Bronchial epithelial cell (primary cell): Measurements from ENCODE around the gene GDF2. TPM values are rescaled to one million over a fixed set of nuclear protein-coding genes. Genes with fewer than 3 reads are reported as not detected.

ENCODE experiments used
- DNase-seq: peaks from one replicate; pipeline ENCODE4 v3.0.0-alpha.2; 2010; ENCODE audit warnings: low read depth
- FAIRE-seq: peaks from 2 replicates; lab custom pipeline; 2011; peaks lifted over from hg19 to GRCh38; lab: Jason Lieb, UNC
- H3K27me3 ChIP-seq: 2 replicates; pipeline ENCODE4 v1.5.1; 2011; ENCODE audit warnings: low read length; ENCODE audit not compliant: control insufficient read depth, insufficient read depth
- H3K36me3 ChIP-seq: 2 replicates; pipeline ENCODE4 v1.5.1; 2011; ENCODE audit warnings: low read length; ENCODE audit not compliant: control insufficient read depth, insufficient read depth
- H3K4me3 ChIP-seq: 2 replicates; pipeline ENCODE4 v1.5.1; 2011; ENCODE audit warnings: mild to moderate bottlenecking, low read depth, low read length, control low read depth
- total RNA-seq: library from RNA; depleted of rRNA; stranded (reverse); fragments of >200 nt; gene quantifications from 2 replicates; pipeline ENCODE4 v1.2.1, GENCODE V29; 2014
- TF ChIP-seq, protein P1 (sequence below): IDR thresholded peaks from 2 replicates; pipeline ENCODE4 v1.5.1; 2011; ENCODE audit warnings: mild to moderate bottlenecking, moderate library complexity, low read length, control low read depth, inconsistent platforms; ENCODE audit not compliant: insufficient read depth, severe bottlenecking

GDF2 gene
- total RNA-seq, 1 donor from 2014 or later: not detected

DNA sequence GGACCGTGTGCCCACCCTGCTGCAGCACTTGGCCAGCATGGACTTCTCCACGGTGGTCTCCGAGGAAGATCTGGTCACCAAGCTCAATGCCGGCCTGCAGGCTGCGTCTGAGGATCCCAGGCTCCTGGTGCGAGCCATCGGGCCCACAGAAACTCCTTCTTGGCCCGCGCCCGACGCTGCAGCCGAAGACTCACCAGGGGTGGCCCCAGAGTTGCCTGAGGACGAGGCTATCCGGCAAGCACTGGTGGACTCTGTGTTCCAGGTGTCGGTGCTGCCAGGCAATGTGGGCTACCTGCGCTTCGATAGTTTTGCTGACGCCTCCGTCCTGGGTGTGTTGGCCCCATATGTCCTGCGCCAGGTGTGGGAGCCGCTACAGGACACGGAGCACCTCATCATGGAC lies 27.3 kb downstream of the GDF2 start:
- Histone ChIP-seq H3K27me3 (peaks cover 5% of the 10 kb centered on the region), H3K4me3 (no peak overlapping the region), H3K36me3 (no peaks in the 10 kb centered on the region)
- FAIRE-seq: no peak
- DNase-seq: no peak
- TF ChIP-seq, protein P1, sequence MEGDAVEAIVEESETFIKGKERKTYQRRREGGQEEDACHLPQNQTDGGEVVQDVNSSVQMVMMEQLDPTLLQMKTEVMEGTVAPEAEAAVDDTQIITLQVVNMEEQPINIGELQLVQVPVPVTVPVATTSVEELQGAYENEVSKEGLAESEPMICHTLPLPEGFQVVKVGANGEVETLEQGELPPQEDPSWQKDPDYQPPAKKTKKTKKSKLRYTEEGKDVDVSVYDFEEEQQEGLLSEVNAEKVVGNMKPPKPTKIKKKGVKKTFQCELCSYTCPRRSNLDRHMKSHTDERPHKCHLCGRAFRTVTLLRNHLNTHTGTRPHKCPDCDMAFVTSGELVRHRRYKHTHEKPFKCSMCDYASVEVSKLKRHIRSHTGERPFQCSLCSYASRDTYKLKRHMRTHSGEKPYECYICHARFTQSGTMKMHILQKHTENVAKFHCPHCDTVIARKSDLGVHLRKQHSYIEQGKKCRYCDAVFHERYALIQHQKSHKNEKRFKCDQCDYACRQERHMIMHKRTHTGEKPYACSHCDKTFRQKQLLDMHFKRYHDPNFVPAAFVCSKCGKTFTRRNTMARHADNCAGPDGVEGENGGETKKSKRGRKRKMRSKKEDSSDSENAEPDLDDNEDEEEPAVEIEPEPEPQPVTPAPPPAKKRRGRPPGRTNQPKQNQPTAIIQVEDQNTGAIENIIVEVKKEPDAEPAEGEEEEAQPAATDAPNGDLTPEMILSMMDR: no peak

DNA sequence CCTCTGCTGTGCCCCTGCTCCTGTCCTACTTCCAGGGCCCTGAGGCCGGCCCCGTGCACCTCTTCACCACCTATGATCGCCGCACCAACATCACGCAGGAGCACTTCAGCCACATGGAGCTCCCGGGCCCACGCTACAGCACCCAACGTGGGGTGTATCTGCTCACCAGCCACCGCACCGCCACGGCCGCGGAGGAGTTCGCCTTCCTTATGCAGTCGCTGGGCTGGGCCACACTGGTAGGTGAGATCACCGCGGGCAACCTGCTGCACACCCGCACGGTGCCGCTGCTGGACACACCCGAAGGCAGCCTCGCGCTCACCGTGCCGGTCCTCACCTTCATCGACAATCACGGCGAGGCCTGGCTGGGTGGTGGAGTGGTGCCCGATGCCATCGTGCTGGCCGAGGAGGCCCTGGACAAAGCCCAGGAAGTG lies 27.7 kb downstream of the GDF2 start:
- Histone ChIP-seq H3K36me3 (no peaks in the 10 kb centered on the region), H3K27me3 (peaks cover 4% of the 10 kb centered on the region), H3K4me3 (no peak overlapping the region)
- TF ChIP-seq, protein P1: no peak
- FAIRE-seq: no peak
- DNase-seq: no peak

DNA sequence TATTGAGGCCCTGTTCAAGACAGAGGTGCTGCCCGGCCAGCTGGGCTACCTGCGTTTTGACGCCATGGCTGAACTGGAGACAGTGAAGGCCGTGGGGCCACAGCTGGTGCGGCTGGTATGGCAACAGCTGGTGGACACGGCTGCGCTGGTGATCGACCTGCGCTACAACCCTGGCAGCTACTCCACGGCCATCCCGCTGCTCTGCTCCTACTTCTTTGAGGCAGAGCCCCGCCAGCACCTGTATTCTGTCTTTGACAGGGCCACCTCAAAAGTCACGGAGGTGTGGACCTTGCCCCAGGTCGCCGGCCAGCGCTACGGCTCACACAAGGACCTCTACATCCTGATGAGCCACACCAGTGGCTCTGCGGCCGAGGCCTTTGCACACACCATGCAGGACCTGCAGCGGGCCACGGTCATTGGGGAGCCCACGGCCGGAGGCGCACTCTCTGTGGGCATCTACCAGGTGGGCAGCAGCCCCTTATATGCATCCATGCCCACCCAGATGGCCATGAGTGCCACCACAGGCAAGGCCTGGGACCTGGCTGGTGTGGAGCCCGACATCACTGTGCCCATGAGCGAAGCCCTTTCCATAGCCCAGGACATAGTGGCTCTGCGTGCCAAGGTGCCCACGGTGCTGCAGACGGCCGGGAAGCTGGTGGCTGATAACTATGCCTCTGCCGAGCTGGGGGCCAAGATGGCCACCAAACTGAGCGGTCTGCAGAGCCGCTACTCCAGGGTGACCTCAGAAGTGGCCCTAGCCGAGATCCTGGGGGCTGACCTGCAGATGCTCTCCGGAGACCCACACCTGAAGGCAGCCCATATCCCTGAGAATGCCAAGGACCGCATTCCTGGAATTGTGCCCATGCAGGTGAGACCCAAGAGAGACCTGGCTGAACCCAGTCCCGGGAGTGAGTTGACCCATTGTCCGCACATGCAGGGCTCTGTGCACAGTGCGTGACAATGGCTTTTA lies 28.7 kb downstream of the GDF2 start:
- FAIRE-seq: no peak
- TF ChIP-seq, protein P1: no peak
- H3K36me3 ChIP-seq: no peaks in the 10 kb centered on the region

DNA sequence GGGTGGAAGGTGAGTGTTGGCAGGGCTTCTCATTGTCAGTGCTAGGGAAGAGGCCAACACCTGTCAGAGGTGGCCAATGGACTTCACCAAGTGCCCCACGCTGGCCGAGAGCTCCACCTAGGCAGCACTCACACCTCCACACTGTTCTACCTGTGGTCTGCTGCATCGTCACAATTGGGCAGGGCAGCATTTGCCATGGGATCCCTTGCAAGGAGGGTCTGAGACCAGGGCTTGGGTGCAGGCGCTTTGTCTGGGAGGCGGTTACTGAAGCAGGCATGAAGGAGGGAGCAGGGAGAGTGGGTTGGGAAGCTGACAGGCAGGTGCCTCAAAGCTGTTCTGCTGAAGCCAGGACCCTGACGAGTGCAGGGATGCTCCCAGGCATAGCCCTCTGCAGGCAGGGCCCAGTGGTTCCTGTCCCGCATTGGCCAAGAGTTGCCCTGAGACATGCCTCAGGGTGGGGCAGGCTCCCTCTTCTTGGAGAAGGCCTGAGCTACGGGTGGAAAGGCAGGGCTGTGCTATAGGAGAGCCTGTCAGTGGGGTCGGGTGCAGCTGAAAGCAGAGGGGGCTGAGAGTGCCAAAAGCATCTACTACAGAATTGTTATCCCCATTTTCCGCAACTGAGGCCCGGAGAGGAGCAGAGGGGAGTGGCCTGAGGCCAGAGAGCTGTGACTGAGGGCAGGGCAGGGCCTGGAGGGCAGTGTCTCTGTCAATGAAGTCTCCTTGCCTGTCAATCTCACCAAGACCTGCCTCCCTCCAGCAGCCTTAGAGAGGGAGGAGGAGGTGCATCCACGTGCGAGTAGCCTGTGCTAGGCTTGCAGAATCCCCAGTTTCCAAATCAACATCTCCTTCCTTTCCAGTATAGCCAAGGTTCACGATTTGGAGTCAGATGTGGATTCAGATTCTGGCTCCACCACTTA lies 29.9 kb downstream of the GDF2 start:
- H3K36me3 ChIP-seq: no peaks in the 10 kb centered on the region
- no peak overlapping the region for H3K4me3 ChIP-seq
- peaks cover 3% of the 10 kb centered on the region for H3K27me3 ChIP-seq
- FAIRE-seq (no peak), DNase-seq (no peak)
- TF ChIP-seq, protein P1: no peak

More for the DNA sequence above, 28.7 kb downstream of the GDF2 start:
- peaks cover 3% of the 10 kb centered on the region for H3K27me3 ChIP-seq
- no peak for DNase-seq
- no peak overlapping the region for H3K4me3 ChIP-seq

DNA sequence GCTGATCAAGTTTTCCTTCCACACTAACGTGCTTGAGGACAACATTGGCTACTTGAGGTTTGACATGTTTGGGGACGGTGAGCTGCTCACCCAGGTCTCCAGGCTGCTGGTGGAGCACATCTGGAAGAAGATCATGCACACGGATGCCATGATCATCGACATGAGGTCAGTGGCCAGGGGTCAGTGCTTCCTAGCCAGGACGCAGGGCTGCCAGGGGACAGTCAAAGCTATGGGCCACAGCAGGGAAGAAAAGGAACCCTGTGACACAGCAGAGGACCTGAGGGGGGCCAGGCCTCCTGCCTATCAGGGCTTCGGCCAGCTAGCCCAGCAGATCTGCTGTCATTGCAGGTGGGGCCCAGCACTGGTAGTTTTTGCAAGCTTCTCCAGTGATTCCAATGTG lies 31.1 kb downstream of the GDF2 start:
- peaks cover 3% of the 10 kb centered on the region for H3K27me3 ChIP-seq
- no peak for DNase-seq
- FAIRE-seq: no peak

More for the DNA sequence above, 31.1 kb downstream of the GDF2 start:
- no peak overlapping the region for H3K4me3 ChIP-seq
- TF ChIP-seq, protein P1: no peak
- H3K36me3 ChIP-seq: no peaks in the 10 kb centered on the region
